ENCODE measurements around the gene TECPR2. TPM values are rescaled to one million over a fixed set of nuclear protein-coding genes. Genes with fewer than 3 reads are reported as not detected.

Gene TECPR2
- total RNA-seq, 2 donors from 2014 or later = 7.0 to 51.4 TPM

- intact Hi-C loops (cut with DNase I) = no loop called here
- H3K36me3 ChIP-seq (replicated peaks in 1 of 2; ENCODE audit: insufficient read depth in 1 of 2, low read depth in 2 of 2) = no peaks in the 10 kb centered on the region
- H3K4me3 ChIP-seq = peak overlapping the region in 1 of 2 donors; percentile 34
- peaks cover 52% of the 10 kb centered on the region for H3K4me1 ChIP-seq
- DNase-seq (peak; percentile 95 to 96 (median 96)), ATAC-seq (peak; percentile 79)
- TF ChIP-seq POLR2A (IDR thresholded peaks at IDR 0.05) (peak in 2 of 3 donors; percentile 48 to 49), CTCF (IDR thresholded peaks at IDR 0.05) (peak; percentile 69 to 99 (median 94))
- H3K27ac ChIP-seq = peak overlapping the region; percentile 37 to 92 (median 84)
- 1% methylated on average over 22 to 53 of the region's 54 CpGs for WGBS, 2 donors
- no peaks in the 10 kb centered on the region for H3K27me3 ChIP-seq
- H3K9me3 ChIP-seq = no peaks in the 10 kb centered on the region
Observed at GRCh38 chr14:102316743-102317563, 45.8 kb upstream of the TECPR2 start.

GRCh38 chr14:102317564-102318248, 45.0 kb upstream of the TECPR2 start:
- ATAC-seq = no peak
- WGBS, 2 donors = 46 to 57% methylated on average over 12 of the region's 12 CpGs
- TF ChIP-seq CTCF (IDR thresholded peaks at IDR 0.05) = no peak
- H3K9me3 ChIP-seq = no peaks in the 10 kb centered on the region
- intact Hi-C loops (cut with DNase I) = no loop called here
- DNase-seq = no peak
- peaks cover 52% of the 10 kb centered on the region for H3K4me1 ChIP-seq
- H3K4me3 ChIP-seq = peak overlapping the region in 1 of 2 donors; percentile 34
- H3K27me3 ChIP-seq = no peaks in the 10 kb centered on the region
- H3K27ac ChIP-seq = peak overlapping the region; percentile 37 to 92 (median 84)
- no peaks in the 10 kb centered on the region for H3K36me3 ChIP-seq (replicated peaks in 1 of 2; ENCODE audit: insufficient read depth in 1 of 2, low read depth in 2 of 2)

GRCh38 chr14:102318781-102319276, 43.9 kb upstream of the TECPR2 start:
- WGBS, 2 donors = 51 to 56% methylated on average over 15 of the region's 15 CpGs
- no peak for ATAC-seq
- intact Hi-C loops (cut with DNase I) = no loop called here
- no peak overlapping the region for H3K4me3 ChIP-seq
- no peaks in the 10 kb centered on the region for H3K27me3 ChIP-seq
- no peak for DNase-seq
- no peaks in the 10 kb centered on the region for H3K9me3 ChIP-seq
- no peaks in the 10 kb centered on the region for H3K36me3 ChIP-seq (replicated peaks in 1 of 2; ENCODE audit: insufficient read depth in 1 of 2, low read depth in 2 of 2)
- TF ChIP-seq POLR2A (IDR thresholded peaks at IDR 0.05) = no peak
- TF ChIP-seq CTCF (IDR thresholded peaks at IDR 0.05) = no peak
- peaks cover 55% of the 10 kb centered on the region for H3K4me1 ChIP-seq
- peak overlapping the region; percentile 83 to 94 (median 89) for H3K27ac ChIP-seq

- peak within 1 kb of the TSS; percentile 83 to 94 (median 89) for H3K27ac ChIP-seq
- TF ChIP-seq POLR2A (IDR thresholded peaks at IDR 0.05) (peak in 1 of 3 donors; percentile 41), CTCF (IDR thresholded peaks at IDR 0.05) (peak in 1 of 7 experiments; percentile 19)
- peak; percentile 81 for ATAC-seq
- H3K9me3 ChIP-seq = no peaks in the 10 kb centered on the region
- intact Hi-C loops (cut with DNase I) = no loop called here
- H3K4me3 ChIP-seq = peak within 1 kb of the TSS; percentile 36 to 43
- no peaks in the 10 kb centered on the region for H3K27me3 ChIP-seq
- WGBS, 2 donors = 0% methylated on average over 5 to 71 of the region's 71 CpGs
- H3K36me3 ChIP-seq (replicated peaks in 1 of 2; ENCODE audit: insufficient read depth in 1 of 2, low read depth in 2 of 2) = no peaks in the 10 kb centered on the region
- peaks cover 52% of the 10 kb centered on the region for H3K4me1 ChIP-seq
- peak; percentile 94 to 95 (median 95) for DNase-seq
Observed at GRCh38 chr14:102319351-102320032, 43.2 kb upstream of the TECPR2 start, which contains the start of gene ZNF839. Gene ZNF839 (plus strand): TSS chr14:102319746. CDS start chr14:102319766, 20 bp downstream.

Data from body of pancreas (tissue), 4 donors.